ENCODE measurements around the gene FMNL1. TPM values are rescaled to one million over a fixed set of nuclear protein-coding genes. Genes with fewer than 3 reads are reported as not detected.

The FMNL1 gene
- total RNA-seq, 4 donors from 2014 or later, result 0.22 to 5.2 (median 3.0) TPM

DNA sequence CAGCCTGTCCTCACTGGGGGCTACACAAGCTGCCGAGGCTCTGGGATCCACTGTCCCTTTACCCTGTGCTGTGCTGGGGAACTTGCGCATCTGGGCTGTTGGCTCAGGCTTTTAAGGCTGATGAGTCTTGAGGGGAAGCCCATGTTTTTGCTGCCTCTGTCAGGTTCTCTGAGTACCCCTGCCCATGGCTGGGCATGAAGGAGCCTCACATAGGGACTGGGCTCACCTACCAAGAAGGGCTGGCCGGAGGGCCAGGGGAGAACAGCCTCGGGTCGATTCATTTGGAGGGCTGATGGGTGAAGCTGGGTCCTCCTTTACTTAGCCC lies 14.6 kb downstream of the FMNL1 start:
- H3K9me3 ChIP-seq, result no peaks in the 10 kb centered on the region
- H3K36me3 ChIP-seq, result no peaks in the 10 kb centered on the region
- in situ Hi-C loops (cut with MboI; ENCODE audit: low sequenced_read_pairs in 4 of 4) (no loop called here), intact Hi-C loops (cut with DNase I; ENCODE audit: low total_unique reads) (no loop called here)
- DNase-seq, result no peak
- no peak overlapping the region for H3K27ac ChIP-seq
- no peak for ATAC-seq
- no peaks in the 10 kb centered on the region for H3K4me1 ChIP-seq
- H3K27me3 ChIP-seq, result peaks cover 0 to 5% (median 3%) of the 10 kb centered on the region in 3 donors
- no peak for TF ChIP-seq POLR2A (IDR thresholded peaks at IDR 0.05)
- TF ChIP-seq, protein P1, sequence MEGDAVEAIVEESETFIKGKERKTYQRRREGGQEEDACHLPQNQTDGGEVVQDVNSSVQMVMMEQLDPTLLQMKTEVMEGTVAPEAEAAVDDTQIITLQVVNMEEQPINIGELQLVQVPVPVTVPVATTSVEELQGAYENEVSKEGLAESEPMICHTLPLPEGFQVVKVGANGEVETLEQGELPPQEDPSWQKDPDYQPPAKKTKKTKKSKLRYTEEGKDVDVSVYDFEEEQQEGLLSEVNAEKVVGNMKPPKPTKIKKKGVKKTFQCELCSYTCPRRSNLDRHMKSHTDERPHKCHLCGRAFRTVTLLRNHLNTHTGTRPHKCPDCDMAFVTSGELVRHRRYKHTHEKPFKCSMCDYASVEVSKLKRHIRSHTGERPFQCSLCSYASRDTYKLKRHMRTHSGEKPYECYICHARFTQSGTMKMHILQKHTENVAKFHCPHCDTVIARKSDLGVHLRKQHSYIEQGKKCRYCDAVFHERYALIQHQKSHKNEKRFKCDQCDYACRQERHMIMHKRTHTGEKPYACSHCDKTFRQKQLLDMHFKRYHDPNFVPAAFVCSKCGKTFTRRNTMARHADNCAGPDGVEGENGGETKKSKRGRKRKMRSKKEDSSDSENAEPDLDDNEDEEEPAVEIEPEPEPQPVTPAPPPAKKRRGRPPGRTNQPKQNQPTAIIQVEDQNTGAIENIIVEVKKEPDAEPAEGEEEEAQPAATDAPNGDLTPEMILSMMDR (IDR thresholded peaks at IDR 0.05 in 4 of 5, conservative IDR thresholded peaks at IDR 0.05 in 1 of 5), result no peak
- no peak overlapping the region for H3K4me3 ChIP-seq

DNA sequence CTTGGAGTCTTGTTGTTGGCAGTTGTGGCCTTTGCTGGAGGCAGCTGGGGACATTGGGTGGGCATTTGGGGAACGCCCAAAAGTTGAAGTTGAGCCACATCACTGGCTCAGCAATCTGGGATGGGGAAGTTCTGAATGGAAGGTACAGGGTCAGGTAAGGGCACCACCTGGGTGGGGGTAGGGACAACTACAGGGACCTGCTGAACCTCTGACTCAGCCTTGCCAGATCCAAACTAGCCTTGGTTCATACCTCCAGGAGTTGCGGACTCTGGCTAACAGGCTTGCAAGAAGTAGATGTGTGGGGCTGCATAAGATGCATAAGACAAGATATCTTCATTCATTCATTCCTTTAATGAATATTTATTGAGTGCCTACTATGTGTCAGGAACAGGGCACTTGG lies 16.0 kb downstream of the FMNL1 start:
- ATAC-seq (no peak), DNase-seq (no peak)
- intact Hi-C loops (cut with DNase I; ENCODE audit: low total_unique reads) (no loop called here), in situ Hi-C loops (cut with MboI; ENCODE audit: low sequenced_read_pairs in 4 of 4) (no loop called here)
- TF ChIP-seq, protein P1 (IDR thresholded peaks at IDR 0.05 in 4 of 5, conservative IDR thresholded peaks at IDR 0.05 in 1 of 5), result no peak
- TF ChIP-seq POLR2A (IDR thresholded peaks at IDR 0.05), result no peak
- Histone ChIP-seq H3K36me3 (no peaks in the 10 kb centered on the region), H3K27me3 (peaks cover 0 to 8% (median 8%) of the 10 kb centered on the region in 3 donors), H3K9me3 (no peaks in the 10 kb centered on the region), H3K4me3 (no peak overlapping the region), H3K4me1 (no peaks in the 10 kb centered on the region), H3K27ac (no peak overlapping the region)

DNA sequence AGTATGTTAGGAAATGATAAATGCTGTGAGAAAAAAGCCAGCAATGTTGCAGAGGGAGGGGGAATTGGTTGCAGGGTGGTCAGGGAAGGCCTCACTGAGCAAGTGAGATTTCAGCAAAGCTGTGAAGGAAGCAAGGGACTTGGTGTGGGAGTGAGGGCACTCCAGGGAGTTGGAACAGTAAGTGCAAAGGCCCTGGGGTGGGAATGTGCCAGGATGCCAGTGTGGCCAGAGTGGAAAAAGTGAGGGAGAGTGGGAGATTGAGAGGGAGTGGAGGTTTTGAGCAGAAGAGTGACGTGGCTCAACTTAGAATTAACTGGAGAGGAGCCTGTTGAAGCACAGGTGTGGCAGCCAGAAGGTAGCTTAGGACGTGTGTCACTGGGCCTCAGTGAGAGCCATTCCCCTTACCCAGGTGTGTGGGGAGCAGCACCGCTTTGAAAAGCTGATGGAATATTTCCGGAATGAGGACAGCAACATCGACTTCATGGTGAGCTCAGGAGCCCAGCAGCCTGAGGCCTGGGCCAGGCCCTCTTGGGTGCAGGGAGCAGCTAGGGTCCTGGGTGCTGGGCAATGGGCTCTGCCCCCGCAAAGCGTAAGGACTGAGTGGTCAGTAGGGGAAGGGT lies 16.6 kb downstream of the FMNL1 start:
- Histone ChIP-seq H3K27ac (no peak overlapping the region), H3K4me3 (no peak overlapping the region), H3K4me1 (no peaks in the 10 kb centered on the region), H3K27me3 (peaks cover 0 to 8% (median 8%) of the 10 kb centered on the region in 3 donors), H3K36me3 (no peaks in the 10 kb centered on the region), H3K9me3 (no peaks in the 10 kb centered on the region)
- TF ChIP-seq, protein P1 (IDR thresholded peaks at IDR 0.05 in 4 of 5, conservative IDR thresholded peaks at IDR 0.05 in 1 of 5), result no peak
- no peak for TF ChIP-seq POLR2A (IDR thresholded peaks at IDR 0.05)
- intact Hi-C loops (cut with DNase I; ENCODE audit: low total_unique reads), result no loop called here
- in situ Hi-C loops (cut with MboI; ENCODE audit: low sequenced_read_pairs in 4 of 4), result no loop called here
- DNase-seq (no peak), ATAC-seq (no peak)

DNA sequence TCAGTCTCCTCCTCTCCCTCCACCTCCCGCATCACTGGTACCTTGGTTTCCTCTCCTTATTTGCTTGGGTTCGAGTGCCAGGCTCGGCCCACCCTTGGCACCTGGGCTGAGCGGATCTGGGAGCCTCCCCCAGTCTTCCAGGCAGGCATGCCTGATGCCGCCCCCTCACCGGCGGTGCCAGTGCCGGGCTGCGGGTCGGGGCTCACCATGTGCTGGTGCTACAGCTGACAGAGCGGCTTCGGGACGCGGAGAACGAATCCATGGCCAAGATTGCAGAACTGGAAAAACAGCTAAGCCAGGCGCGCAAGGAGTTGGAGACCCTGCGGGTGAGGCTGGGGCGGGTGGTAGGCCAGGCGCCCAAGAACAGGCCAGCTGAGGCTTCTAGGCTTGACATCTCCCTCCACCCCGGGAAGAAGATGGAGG lies 19.2 kb downstream of the FMNL1 start:
- intact Hi-C loops (cut with DNase I; ENCODE audit: low total_unique reads), result no loop called here
- Histone ChIP-seq H3K4me1 (no peaks in the 10 kb centered on the region), H3K27me3 (peaks cover 0 to 8% (median 8%) of the 10 kb centered on the region in 3 donors), H3K4me3 (no peak overlapping the region), H3K36me3 (no peaks in the 10 kb centered on the region), H3K9me3 (no peaks in the 10 kb centered on the region), H3K27ac (no peak overlapping the region)
- no peak for DNase-seq
- no peak for TF ChIP-seq POLR2A (IDR thresholded peaks at IDR 0.05)
- TF ChIP-seq, protein P1 (IDR thresholded peaks at IDR 0.05 in 4 of 5, conservative IDR thresholded peaks at IDR 0.05 in 1 of 5), result no peak
- ATAC-seq, result no peak
- in situ Hi-C loops (cut with MboI; ENCODE audit: low sequenced_read_pairs in 4 of 4), result no loop called here
